H1 (cell line): ENCODE measurements around the gene POLL. TPM values are rescaled to one million over a fixed set of nuclear protein-coding genes. Genes with fewer than 3 reads are reported as not detected.

Source experiments
- CTBP2 ChIP-seq: IDR thresholded peaks from 2 replicates; pipeline ENCODE4 v1.7.0; 2011; ENCODE audit warnings: borderline replicate concordance, mild to moderate bottlenecking, moderate library complexity, mixed read lengths, low read length; ENCODE audit not compliant: insufficient read depth, insufficient read length
- polyA plus RNA-seq, 7 experiments: library from polyadenylated mRNA; depleted of rRNA in 3 of 7; stranded (reverse) in 5 of 7; unstranded in 2 of 7; fragments of >200 nt in 5 of 7; fragments of 200-250 nt in 2 of 7; gene quantifications; 1 replicate in 5 of 7; 2 replicates in 1 of 7; 4 replicates in 1 of 7; pipeline versions ENCODE4 v1.2.1 to v1.2.3, GENCODE V29; 2011 to 2013; ENCODE audit warnings: missing spikeins in 2 of 7, mixed read lengths in 2 of 7
- total RNA-seq: library from RNA; stranded (reverse); fragmentation: NEBNext Ultra II Directional; extraction: Animal tissue kit (Norgen Biotek cat#: 25700); gene quantifications from 2 replicates; pipeline ENCODE4 v1.2.1, GENCODE V29; 2021

The POLL gene
- total and polyA plus RNA-seq, 2 of the 8 experiments (the other 6 are each of a cell fraction or from before 2014, with no cell fraction given), result 26.1 to 45.9 TPM

- TF ChIP-seq CTBP2, result no peak
Measured at GRCh38 chr10:101624526-101625102, 36.6 kb upstream of the POLL start (continued).
